Fibroblast of lung (primary cell): ENCODE data around the gene UBL7. TPM values are rescaled to one million over a fixed set of nuclear protein-coding genes. Genes with fewer than 3 reads are reported as not detected.

Source experiments
- DNase-seq, 2 donors: peaks; one replicate each; pipeline versions ENCODE4 v3.0.0 to v3.0.0-alpha.2; 2010; ENCODE audit warnings: low read depth in 2 of 2
- H2AFZ ChIP-seq: 2 replicates; pipeline ENCODE4 v1.5.1; 2012; ENCODE audit warnings: low read length, control low read depth, inconsistent platforms
- H3K27ac ChIP-seq: 2 replicates; pipeline ENCODE4 v1.5.1; 2011; ENCODE audit warnings: low read length, control low read depth; ENCODE audit not compliant: insufficient read depth
- H3K27me3 ChIP-seq: 2 replicates; pipeline ENCODE4 v1.5.1; 2011; ENCODE audit warnings: mild to moderate bottlenecking, low read length; ENCODE audit not compliant: control insufficient read depth, insufficient read depth
- H3K36me3 ChIP-seq: 2 replicates; pipeline ENCODE4 v1.5.1; 2011; ENCODE audit warnings: low read length; ENCODE audit not compliant: control insufficient read depth, insufficient read depth
- H3K4me1 ChIP-seq: 2 replicates; pipeline ENCODE4 v1.5.1; 2011; ENCODE audit warnings: low read length; ENCODE audit not compliant: control insufficient read depth, insufficient read depth; ENCODE audit errors: extremely low read depth
- H3K4me2 ChIP-seq: 2 replicates; pipeline ENCODE4 v1.5.1; 2011; ENCODE audit warnings: low read length, control low read depth; ENCODE audit not compliant: insufficient read depth; ENCODE audit errors: extremely low read depth
- H3K4me3 ChIP-seq, 4 experiments: fragments of 200-600 bp in 1 of 4; sonication (generic) in 1 of 4; replicated peaks in 1 of 4; 2 replicates each; pipeline ENCODE4 v1.5.1; 2011 to 2016; ENCODE audit warnings: low read length in 4 of 4, low read depth in 3 of 4, mild to moderate bottlenecking in 3 of 4, control low read depth in 2 of 4, inconsistent platforms in 1 of 4, mixed read lengths in 1 of 4; ENCODE audit not compliant: insufficient read depth in 1 of 4; ENCODE audit errors: control extremely low read depth in 1 of 4
- H3K79me2 ChIP-seq: 2 replicates; pipeline ENCODE4 v1.5.1; 2012; ENCODE audit warnings: mild to moderate bottlenecking, low read length, inconsistent platforms; ENCODE audit not compliant: control insufficient read depth, insufficient read depth
- H3K9ac ChIP-seq: 2 replicates; pipeline ENCODE4 v1.5.1; 2011; ENCODE audit warnings: mild to moderate bottlenecking, low read length, control low read depth; ENCODE audit not compliant: insufficient read depth
- H3K9me3 ChIP-seq: 2 replicates; pipeline ENCODE4 v1.5.1; 2012; ENCODE audit warnings: low read depth, low read length; ENCODE audit not compliant: control insufficient read depth, insufficient read depth
- H4K20me1 ChIP-seq: 2 replicates; pipeline ENCODE4 v1.5.1; 2011; ENCODE audit warnings: low read length; ENCODE audit not compliant: control insufficient read depth, insufficient read depth; ENCODE audit errors: extremely low read depth
- EZH2 ChIP-seq: IDR thresholded peaks from 2 replicates; pipeline ENCODE4 v1.5.1; 2012; ENCODE audit warnings: low read length, control low read depth, mild to moderate bottlenecking; ENCODE audit errors: missing control alignments
- polyA plus RNA-seq, 2 donors: library from polyadenylated mRNA; depleted of rRNA in 1 of 2; stranded (reverse) in 1 of 2; unstranded in 1 of 2; fragments of >200 nt; gene quantifications; 2 replicates each; pipeline ENCODE4 v1.2.1, GENCODE V29; 2011 to 2012; ENCODE audit warnings: missing spikeins in 1 of 2
- total RNA-seq: library from RNA; depleted of rRNA; stranded (reverse); fragments of >200 nt; gene quantifications from 2 replicates; pipeline ENCODE4 v1.2.1, GENCODE V29; 2014
- TF ChIP-seq, protein P1 (sequence below), 2 donors: IDR thresholded peaks in 1 of 2; conservative IDR thresholded peaks in 1 of 2; 1 replicate in 1 of 2; 2 replicates in 1 of 2; pipeline ENCODE4 v1.5.1; 2011 to 2012; ENCODE audit warnings: low read length in 2 of 2, control low read depth in 1 of 2, inconsistent platforms in 1 of 2, low read depth in 1 of 2, mild to moderate bottlenecking in 1 of 2

Gene UBL7
- total and polyA plus RNA-seq, 2 donors (not counting 1 experiment from before 2014, with no cell fraction given) = 31.9 to 36.8 TPM

DNA sequence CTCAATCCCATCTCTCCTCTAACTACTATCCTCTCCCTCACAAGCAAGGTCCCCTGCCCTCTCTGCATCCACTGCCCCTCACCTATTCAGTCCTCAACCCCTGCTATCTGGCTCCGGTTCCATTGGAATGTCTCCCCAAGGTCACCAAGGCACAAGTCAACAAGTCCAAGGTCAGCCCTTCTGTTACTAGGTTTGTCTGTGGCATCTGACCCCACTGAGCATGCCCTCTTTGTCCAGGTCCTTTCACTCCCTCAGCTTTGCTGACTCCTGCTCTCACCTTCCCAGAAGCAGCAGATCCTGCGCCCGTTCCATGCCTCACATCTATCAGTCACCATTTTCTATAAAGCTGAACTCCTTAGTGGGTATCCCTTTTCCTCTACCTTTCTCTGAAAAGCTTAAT lies 18.9 kb downstream of the UBL7 start:
- H3K4me3 ChIP-seq = no peak overlapping the region
- no peak overlapping the region for H2AFZ ChIP-seq
- H3K27ac ChIP-seq = no peak overlapping the region
- DNase-seq = no peak
- H3K27me3 ChIP-seq = no peaks in the 10 kb centered on the region
- no peaks in the 10 kb centered on the region for H3K36me3 ChIP-seq
- no peak overlapping the region for H3K4me2 ChIP-seq
- H3K9me3 ChIP-seq = no peaks in the 10 kb centered on the region
- H3K9ac ChIP-seq = no peak overlapping the region
- H3K79me2 ChIP-seq = no peaks in the 10 kb centered on the region
- no peaks in the 10 kb centered on the region for H3K4me1 ChIP-seq
- no peaks in the 10 kb centered on the region for H4K20me1 ChIP-seq
- no peak for TF ChIP-seq EZH2
- TF ChIP-seq, protein P1, sequence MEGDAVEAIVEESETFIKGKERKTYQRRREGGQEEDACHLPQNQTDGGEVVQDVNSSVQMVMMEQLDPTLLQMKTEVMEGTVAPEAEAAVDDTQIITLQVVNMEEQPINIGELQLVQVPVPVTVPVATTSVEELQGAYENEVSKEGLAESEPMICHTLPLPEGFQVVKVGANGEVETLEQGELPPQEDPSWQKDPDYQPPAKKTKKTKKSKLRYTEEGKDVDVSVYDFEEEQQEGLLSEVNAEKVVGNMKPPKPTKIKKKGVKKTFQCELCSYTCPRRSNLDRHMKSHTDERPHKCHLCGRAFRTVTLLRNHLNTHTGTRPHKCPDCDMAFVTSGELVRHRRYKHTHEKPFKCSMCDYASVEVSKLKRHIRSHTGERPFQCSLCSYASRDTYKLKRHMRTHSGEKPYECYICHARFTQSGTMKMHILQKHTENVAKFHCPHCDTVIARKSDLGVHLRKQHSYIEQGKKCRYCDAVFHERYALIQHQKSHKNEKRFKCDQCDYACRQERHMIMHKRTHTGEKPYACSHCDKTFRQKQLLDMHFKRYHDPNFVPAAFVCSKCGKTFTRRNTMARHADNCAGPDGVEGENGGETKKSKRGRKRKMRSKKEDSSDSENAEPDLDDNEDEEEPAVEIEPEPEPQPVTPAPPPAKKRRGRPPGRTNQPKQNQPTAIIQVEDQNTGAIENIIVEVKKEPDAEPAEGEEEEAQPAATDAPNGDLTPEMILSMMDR (conservative IDR thresholded peaks at IDR 0.05 in 1 of 2, IDR thresholded peaks at IDR 0.05 in 1 of 2; ENCODE audit: low read depth in 1 of 2, low read length in 2 of 2) = no peak

DNA sequence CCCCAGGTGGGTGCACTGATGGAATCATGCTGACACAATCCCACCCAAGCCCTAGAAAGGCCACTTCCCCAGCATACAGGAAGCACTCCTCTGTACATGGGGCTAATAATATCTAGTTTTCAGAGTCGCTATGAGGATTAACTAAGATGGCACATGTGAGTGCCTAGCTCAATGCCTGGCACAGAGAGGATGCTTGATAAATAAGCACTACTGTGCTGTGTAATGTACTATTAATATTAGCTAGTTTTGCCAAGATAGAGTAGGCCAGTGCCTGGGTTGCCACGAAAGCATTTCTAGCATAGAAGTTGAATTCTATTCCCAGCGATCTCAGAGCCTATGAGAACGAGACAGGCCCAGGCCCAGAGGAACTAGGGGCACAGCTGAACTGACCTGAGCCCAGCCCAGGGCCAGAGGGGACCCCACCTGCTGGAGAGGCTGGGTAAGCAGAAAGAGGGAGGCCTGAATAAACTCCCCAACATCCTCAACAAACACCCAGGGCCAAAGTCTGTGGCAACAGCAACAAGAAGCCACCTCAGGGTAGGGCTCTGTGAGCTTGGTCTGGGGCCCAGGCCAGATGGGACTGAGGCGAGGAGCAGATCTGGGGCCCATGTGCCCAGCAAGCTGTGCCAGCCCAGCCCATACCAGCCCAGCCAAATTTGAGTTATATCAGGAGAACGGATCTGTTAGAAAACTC lies 19.6 kb downstream of the UBL7 start:
- Histone ChIP-seq H3K27ac (no peak overlapping the region), H3K9me3 (no peaks in the 10 kb centered on the region), H3K4me3 (no peak overlapping the region), H3K79me2 (no peaks in the 10 kb centered on the region), H3K36me3 (no peaks in the 10 kb centered on the region), H3K9ac (no peak overlapping the region), H3K4me1 (no peaks in the 10 kb centered on the region), H2AFZ (no peak overlapping the region), H3K27me3 (no peaks in the 10 kb centered on the region), H4K20me1 (no peaks in the 10 kb centered on the region), H3K4me2 (no peak overlapping the region)
- TF ChIP-seq, protein P1 (conservative IDR thresholded peaks at IDR 0.05 in 1 of 2, IDR thresholded peaks at IDR 0.05 in 1 of 2; ENCODE audit: low read depth in 1 of 2, low read length in 2 of 2) = no peak
- no peak for TF ChIP-seq EZH2
- DNase-seq = no peak

DNA sequence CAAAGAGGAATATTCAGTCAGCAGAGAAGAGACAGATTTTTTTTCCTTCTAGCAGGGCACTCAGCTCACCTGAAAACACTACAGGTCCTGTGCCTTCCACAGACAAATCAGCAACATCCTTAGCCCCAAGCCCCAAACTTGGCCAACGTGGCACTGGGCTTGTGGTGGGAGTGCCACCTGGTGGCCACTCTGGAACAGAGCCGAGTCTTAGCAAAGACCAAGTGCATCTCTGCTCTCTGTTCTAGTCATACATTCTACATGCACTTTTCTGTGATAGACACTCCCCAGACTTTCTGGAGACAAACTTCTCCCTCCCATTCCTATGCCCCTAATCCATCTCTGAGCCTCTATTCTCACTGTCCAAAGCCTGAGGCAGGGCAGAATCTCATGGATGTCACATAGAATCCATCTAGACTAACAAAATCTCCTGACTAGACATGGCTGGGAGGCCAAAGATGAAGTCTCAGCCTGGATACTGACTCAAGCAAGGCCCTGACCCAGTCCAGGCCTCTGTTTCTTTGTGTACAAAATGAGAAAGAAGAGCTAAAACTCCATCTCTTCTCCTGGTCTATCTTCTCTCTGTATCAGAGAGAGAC lies 22.1 kb downstream of the UBL7 start:
- Histone ChIP-seq H3K9ac (no peak overlapping the region), H3K4me2 (no peak overlapping the region), H4K20me1 (no peaks in the 10 kb centered on the region), H3K36me3 (no peaks in the 10 kb centered on the region), H3K4me1 (peaks cover 4% of the 10 kb centered on the region), H3K4me3 (no peak overlapping the region), H3K27ac (no peak overlapping the region), H2AFZ (no peak overlapping the region), H3K79me2 (no peaks in the 10 kb centered on the region), H3K9me3 (no peaks in the 10 kb centered on the region), H3K27me3 (no peaks in the 10 kb centered on the region)
- DNase-seq = peak; percentile 69 to 75
- TF ChIP-seq EZH2 = no peak
- TF ChIP-seq, protein P1 (conservative IDR thresholded peaks at IDR 0.05 in 1 of 2, IDR thresholded peaks at IDR 0.05 in 1 of 2; ENCODE audit: low read depth in 1 of 2, low read length in 2 of 2) = peak; percentile 92 to 97
